Choroid plexus epithelial cell (primary cell): ENCODE data around the gene COX6B2.

Experiments
- DNase-seq: peaks from one replicate; pipeline ENCODE4 v3.0.0-alpha.2; 2010; ENCODE audit warnings: low read depth
- H3K4me3 ChIP-seq: 2 replicates; pipeline ENCODE4 v1.5.1; 2011; ENCODE audit warnings: low read depth, mild to moderate bottlenecking, control low read depth, low read length, moderate library complexity
- TF ChIP-seq, protein P1 (sequence below): conservative IDR thresholded peaks from 2 replicates; pipeline ENCODE4 v1.5.1; 2011; ENCODE audit warnings: low read depth, mild to moderate bottlenecking, control low read depth, inconsistent platforms, low read length, moderate library complexity

The COX6B2 gene

DNA sequence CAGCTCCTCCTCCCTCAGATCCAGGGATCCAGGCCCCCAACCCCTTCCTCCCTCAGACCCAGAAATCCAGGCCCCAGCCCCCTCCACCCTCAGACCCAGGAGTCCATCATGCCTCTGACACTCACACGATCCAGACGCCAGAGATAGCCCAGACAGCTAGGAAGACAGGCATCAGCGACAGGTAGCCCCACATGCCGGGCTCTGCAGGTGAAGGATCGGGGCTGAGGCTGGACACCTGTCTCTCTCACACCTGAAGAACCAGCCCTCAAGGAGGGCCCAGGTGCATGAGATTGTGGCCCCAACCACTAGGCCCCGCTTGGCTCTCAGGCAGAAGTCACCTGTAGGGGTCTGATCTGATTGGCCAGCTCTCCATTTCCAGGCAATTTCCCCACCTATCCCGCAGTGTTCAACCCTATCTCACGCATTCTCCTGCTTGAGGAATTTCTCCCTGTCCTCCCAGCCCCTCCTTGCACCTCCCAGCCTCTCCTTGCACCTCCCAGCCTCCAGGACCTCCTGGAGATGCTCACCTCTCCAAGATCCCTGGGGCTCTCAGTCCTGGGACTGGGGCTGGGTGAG lies 33.6 kb downstream of the COX6B2 start:
- DNase-seq: no peak
- H3K4me3 ChIP-seq: no peak overlapping the region
- TF ChIP-seq, protein P1, sequence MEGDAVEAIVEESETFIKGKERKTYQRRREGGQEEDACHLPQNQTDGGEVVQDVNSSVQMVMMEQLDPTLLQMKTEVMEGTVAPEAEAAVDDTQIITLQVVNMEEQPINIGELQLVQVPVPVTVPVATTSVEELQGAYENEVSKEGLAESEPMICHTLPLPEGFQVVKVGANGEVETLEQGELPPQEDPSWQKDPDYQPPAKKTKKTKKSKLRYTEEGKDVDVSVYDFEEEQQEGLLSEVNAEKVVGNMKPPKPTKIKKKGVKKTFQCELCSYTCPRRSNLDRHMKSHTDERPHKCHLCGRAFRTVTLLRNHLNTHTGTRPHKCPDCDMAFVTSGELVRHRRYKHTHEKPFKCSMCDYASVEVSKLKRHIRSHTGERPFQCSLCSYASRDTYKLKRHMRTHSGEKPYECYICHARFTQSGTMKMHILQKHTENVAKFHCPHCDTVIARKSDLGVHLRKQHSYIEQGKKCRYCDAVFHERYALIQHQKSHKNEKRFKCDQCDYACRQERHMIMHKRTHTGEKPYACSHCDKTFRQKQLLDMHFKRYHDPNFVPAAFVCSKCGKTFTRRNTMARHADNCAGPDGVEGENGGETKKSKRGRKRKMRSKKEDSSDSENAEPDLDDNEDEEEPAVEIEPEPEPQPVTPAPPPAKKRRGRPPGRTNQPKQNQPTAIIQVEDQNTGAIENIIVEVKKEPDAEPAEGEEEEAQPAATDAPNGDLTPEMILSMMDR: no peak

GRCh38 chr19:55319785-55320184 lies 34.7 kb downstream of the COX6B2 start:
- DNase-seq: peak; percentile 67
- TF ChIP-seq, protein P1: no peak
- H3K4me3 ChIP-seq: peak overlapping the region; percentile 23

DNA sequence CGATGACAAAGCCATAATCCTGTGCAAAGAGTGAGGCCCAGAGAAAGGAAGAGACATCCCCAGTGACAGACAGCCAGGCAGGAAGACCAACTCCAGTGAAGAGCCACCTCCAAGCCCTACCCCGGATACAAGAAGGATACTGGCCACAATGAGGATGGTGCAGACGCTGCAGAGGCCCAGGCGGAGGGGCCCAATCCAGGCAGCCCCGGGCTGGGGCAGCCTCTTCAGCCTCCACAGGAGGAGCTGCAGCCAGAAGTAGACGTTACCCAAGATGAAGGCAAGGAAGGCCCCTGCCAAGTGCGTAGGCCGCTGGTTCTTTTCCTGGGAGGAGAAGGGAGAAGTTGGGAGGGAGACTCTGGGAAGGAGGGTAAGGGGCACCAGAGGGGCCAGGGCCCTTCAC lies 37.9 kb downstream of the COX6B2 start:
- DNase-seq: no peak
- TF ChIP-seq, protein P1: no peak
- H3K4me3 ChIP-seq: no peak overlapping the region

DNA sequence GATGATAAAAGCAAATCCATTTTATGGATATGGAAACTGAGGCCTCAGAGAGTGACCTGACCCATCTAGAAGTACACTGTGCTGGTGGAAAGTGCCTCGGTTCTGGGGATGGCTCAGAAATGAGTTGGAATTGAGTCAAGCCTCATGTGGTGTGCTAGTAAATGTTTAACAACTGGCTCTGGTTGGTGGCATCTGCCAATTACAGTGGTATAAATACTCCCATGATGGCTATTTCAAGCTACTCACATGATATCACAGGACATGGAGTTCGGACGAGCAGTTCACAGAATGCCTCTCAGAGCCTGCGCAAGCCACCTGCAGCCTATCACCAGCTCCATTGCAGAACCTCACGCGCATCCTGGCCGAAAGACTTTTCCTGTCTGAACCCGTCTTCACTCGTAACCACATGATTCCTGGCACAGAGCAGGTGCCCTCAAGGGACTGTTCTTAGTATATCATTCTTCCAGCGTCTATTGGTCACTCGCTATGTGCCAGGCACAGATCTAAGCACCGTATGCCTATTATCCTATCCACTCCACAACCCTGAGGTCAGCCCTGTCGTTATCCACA lies 38.5 kb downstream of the COX6B2 start:
- TF ChIP-seq, protein P1: no peak
- no peak overlapping the region for H3K4me3 ChIP-seq
- DNase-seq: no peak

GRCh38 chr19:55314396-55314795 lies 40.1 kb downstream of the COX6B2 start:
- TF ChIP-seq, protein P1: no peak
- DNase-seq: no peak
- H3K4me3 ChIP-seq: no peak overlapping the region

DNA sequence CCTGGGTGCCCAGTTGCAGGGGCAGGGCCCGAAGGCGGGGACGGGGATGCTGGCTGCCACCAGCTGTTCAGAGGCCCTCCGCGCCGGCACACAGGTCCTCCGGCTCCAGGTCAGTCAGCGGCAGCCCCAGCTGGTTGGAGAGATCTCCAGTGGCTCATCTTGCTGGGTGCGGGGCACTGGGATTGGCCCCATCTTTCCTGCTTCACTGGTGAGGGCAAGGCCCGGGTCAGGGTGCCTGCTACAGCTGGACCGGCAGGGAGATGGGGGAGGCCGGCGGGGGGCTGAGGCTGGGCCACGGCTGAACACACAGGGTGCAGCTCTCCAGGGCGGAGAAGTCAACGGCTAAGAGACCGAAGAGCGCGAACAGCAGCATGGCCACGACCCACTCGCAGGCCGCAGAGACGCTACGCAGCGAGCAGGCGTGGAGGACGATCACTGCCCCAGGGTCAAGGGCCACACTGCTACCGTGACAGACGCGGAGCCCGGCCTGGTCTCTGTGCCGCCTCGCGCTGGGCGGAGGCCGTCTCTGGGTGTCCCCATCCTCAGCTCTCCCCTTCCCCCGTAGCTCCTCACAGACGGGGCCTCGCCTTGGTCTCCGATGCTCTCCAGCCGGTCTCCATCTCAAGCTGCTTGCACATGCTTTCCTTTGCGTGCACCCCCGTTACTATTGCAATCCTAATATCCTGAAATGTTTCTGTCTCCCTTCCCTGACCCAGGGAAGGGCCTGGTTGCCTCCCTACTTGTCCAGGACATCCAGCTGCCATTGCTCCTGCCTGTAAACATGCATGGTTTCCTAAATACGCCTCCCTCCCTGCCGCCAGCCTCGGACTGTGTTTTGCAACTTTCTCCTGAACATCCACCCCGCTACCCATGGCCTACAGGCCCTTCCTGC lies 41.7 kb downstream of the COX6B2 start:
- no peak for DNase-seq
- no peak overlapping the region for H3K4me3 ChIP-seq
- TF ChIP-seq, protein P1: no peak
